K562 (cell line): Measurements from ENCODE around the gene GAB2. TPM values are rescaled to one million over a fixed set of nuclear protein-coding genes. Genes with fewer than 3 reads are reported as not detected.

Experiments
- E2F3 ChIP-seq: fragments of 250-450 bp; sonication (Bioruptor Pico); IDR thresholded peaks from 2 replicates; pipeline ENCODE4 v1.4.0; 2020; ENCODE audit warnings: mild to moderate bottlenecking
- GTF3C2 ChIP-seq: IDR thresholded peaks from 3 replicates; pipeline ENCODE4 v1.6.1; 2011; ENCODE audit warnings: borderline replicate concordance, mild to moderate bottlenecking, moderate library complexity; ENCODE audit not compliant: insufficient read length; ENCODE audit errors: extremely low read depth
- NFATC3 ChIP-seq: fragments of 450-650 bp; IDR thresholded peaks from 2 replicates; pipeline ENCODE4 v1.6.1; 2017; ENCODE audit warnings: mild to moderate bottlenecking
- NR2C1 ChIP-seq, 2 experiments: fragments of 450-650 bp; IDR thresholded peaks; 2 replicates each; pipeline ENCODE4 v1.6.1; 2017; ENCODE audit warnings: mild to moderate bottlenecking in 2 of 2, antibody characterized with exemption in 1 of 2, inconsistent platforms in 1 of 2, missing compliant biosample characterization in 1 of 2, missing genetic modification characterization in 1 of 2
- TARDBP ChIP-seq: fragments of 450-650 bp; IDR thresholded peaks from 2 replicates; pipeline ENCODE4 v1.6.1; 2016
- ZFX ChIP-seq: sonication (generic); formaldehyde crosslinking; IDR thresholded peaks from 2 replicates; pipeline ENCODE4 v1.8.0; 2022; ENCODE audit warnings: mild to moderate bottlenecking, missing genetic modification reagents, moderate library complexity
- ZKSCAN8 ChIP-seq: fragments of 200-800 bp; sonication (Bioruptor generic); IDR thresholded peaks from 2 replicates; pipeline ENCODE4 v1.6.1; 2016; ENCODE audit warnings: missing genetic modification characterization, missing compliant biosample characterization
- ZNF518B ChIP-seq: fragments of 250-450 bp; sonication (Bioruptor Pico); IDR thresholded peaks from 2 replicates; pipeline ENCODE4 v1.5.0; 2021; ENCODE audit warnings: mild to moderate bottlenecking, moderate library complexity
- ZNF778 ChIP-seq: fragments of 450-650 bp; formaldehyde crosslinking; IDR thresholded peaks from 2 replicates; pipeline ENCODE4 v1.4.0; 2020; ENCODE audit warnings: mild to moderate bottlenecking, moderate library complexity
- ZNF780A ChIP-seq: fragments of 250-450 bp; sonication (Bioruptor Pico); IDR thresholded peaks from 2 replicates; pipeline ENCODE4 v1.5.0; 2021; ENCODE audit warnings: mild to moderate bottlenecking
- polyA plus RNA-seq, 8 experiments: library from polyadenylated mRNA; depleted of rRNA in 4 of 8; stranded (reverse) in 5 of 8; unstranded in 3 of 8; fragments of >200 nt; fragmentation: Nextera tagmentation in 2 of 8; fragmentation: Illumina TruSeq in 1 of 8; extraction: Ambion mirVana in 2 of 8; extraction: Trizol in 1 of 8; gene quantifications; 2 replicates each; pipeline versions ENCODE4 v1.2.1 to v1.2.3, GENCODE V29; 2011 to 2014; ENCODE audit warnings: inconsistent platforms in 1 of 8, missing spikeins in 1 of 8
- total RNA-seq, 7 experiments: library from RNA; depleted of rRNA in 6 of 7; stranded (reverse); fragments of >200 nt in 6 of 7; fragmentation: Illumina TruSeq in 2 of 7; extraction: Trizol in 2 of 7; gene quantifications; 2 replicates each; pipeline versions ENCODE4 v1.2.1 to v1.2.3, GENCODE V29; 2011 to 2021; ENCODE audit warnings: low replicate concordance in 1 of 7
- TF ChIP-seq, protein P1 (sequence below): fragments of 450-650 bp; IDR thresholded peaks from 2 replicates; pipeline ENCODE4 v1.6.1; 2016; ENCODE audit warnings: mild to moderate bottlenecking, moderate library complexity

Gene GAB2
- total and polyA plus RNA-seq, 9 of the 15 experiments (the other 6 are each of a cell fraction or from before 2014, with no cell fraction given), result 2.3 to 35.2 (median 16.1) TPM

GRCh38 chr11:78284260-78284659 is 133.4 kb downstream of the GAB2 start (continued):
- TF ChIP-seq, protein P1, sequence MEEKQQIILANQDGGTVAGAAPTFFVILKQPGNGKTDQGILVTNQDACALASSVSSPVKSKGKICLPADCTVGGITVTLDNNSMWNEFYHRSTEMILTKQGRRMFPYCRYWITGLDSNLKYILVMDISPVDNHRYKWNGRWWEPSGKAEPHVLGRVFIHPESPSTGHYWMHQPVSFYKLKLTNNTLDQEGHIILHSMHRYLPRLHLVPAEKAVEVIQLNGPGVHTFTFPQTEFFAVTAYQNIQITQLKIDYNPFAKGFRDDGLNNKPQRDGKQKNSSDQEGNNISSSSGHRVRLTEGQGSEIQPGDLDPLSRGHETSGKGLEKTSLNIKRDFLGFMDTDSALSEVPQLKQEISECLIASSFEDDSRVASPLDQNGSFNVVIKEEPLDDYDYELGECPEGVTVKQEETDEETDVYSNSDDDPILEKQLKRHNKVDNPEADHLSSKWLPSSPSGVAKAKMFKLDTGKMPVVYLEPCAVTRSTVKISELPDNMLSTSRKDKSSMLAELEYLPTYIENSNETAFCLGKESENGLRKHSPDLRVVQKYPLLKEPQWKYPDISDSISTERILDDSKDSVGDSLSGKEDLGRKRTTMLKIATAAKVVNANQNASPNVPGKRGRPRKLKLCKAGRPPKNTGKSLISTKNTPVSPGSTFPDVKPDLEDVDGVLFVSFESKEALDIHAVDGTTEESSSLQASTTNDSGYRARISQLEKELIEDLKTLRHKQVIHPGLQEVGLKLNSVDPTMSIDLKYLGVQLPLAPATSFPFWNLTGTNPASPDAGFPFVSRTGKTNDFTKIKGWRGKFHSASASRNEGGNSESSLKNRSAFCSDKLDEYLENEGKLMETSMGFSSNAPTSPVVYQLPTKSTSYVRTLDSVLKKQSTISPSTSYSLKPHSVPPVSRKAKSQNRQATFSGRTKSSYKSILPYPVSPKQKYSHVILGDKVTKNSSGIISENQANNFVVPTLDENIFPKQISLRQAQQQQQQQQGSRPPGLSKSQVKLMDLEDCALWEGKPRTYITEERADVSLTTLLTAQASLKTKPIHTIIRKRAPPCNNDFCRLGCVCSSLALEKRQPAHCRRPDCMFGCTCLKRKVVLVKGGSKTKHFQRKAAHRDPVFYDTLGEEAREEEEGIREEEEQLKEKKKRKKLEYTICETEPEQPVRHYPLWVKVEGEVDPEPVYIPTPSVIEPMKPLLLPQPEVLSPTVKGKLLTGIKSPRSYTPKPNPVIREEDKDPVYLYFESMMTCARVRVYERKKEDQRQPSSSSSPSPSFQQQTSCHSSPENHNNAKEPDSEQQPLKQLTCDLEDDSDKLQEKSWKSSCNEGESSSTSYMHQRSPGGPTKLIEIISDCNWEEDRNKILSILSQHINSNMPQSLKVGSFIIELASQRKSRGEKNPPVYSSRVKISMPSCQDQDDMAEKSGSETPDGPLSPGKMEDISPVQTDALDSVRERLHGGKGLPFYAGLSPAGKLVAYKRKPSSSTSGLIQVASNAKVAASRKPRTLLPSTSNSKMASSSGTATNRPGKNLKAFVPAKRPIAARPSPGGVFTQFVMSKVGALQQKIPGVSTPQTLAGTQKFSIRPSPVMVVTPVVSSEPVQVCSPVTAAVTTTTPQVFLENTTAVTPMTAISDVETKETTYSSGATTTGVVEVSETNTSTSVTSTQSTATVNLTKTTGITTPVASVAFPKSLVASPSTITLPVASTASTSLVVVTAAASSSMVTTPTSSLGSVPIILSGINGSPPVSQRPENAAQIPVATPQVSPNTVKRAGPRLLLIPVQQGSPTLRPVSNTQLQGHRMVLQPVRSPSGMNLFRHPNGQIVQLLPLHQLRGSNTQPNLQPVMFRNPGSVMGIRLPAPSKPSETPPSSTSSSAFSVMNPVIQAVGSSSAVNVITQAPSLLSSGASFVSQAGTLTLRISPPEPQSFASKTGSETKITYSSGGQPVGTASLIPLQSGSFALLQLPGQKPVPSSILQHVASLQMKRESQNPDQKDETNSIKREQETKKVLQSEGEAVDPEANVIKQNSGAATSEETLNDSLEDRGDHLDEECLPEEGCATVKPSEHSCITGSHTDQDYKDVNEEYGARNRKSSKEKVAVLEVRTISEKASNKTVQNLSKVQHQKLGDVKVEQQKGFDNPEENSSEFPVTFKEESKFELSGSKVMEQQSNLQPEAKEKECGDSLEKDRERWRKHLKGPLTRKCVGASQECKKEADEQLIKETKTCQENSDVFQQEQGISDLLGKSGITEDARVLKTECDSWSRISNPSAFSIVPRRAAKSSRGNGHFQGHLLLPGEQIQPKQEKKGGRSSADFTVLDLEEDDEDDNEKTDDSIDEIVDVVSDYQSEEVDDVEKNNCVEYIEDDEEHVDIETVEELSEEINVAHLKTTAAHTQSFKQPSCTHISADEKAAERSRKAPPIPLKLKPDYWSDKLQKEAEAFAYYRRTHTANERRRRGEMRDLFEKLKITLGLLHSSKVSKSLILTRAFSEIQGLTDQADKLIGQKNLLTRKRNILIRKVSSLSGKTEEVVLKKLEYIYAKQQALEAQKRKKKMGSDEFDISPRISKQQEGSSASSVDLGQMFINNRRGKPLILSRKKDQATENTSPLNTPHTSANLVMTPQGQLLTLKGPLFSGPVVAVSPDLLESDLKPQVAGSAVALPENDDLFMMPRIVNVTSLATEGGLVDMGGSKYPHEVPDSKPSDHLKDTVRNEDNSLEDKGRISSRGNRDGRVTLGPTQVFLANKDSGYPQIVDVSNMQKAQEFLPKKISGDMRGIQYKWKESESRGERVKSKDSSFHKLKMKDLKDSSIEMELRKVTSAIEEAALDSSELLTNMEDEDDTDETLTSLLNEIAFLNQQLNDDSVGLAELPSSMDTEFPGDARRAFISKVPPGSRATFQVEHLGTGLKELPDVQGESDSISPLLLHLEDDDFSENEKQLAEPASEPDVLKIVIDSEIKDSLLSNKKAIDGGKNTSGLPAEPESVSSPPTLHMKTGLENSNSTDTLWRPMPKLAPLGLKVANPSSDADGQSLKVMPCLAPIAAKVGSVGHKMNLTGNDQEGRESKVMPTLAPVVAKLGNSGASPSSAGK, result peak; percentile 49
- TF ChIP-seq E2F3 (CRISPR knock-in tag) (0 out of 2 replicates have a peak, but pooled peaks have one; percentile 43), ZFX (CRISPR knock-in tag) (no peak), GTF3C2 (no peak), ZKSCAN8 (CRISPR knock-in tag) (no peak), ZNF780A (CRISPR knock-in tag) (no peak), TARDBP (no peak), NR2C1 (IDR thresholded peaks at IDR 0.05) (no peak), NR2C1 (tag; IDR thresholded peaks at IDR 0.05) (no peak), ZNF518B (CRISPR knock-in tag) (no peak), NFATC3 (no peak), ZNF778 (CRISPR knock-in tag) (no peak)
